Esophagus muscularis mucosa (tissue), 4 donors: ENCODE measurements around the gene PRDM1. TPM values are rescaled to one million over a fixed set of nuclear protein-coding genes. Genes with fewer than 3 reads are reported as not detected.

ENCODE experiments used
- DNase-seq: peaks from one replicate; pipeline ENCODE4 v3.0.0-alpha.2; 2017; ENCODE audit errors: extremely low spot score
- H3K27ac ChIP-seq, 4 donors: fragments of 200-600 bp; sonication (generic); replicated peaks in 1 of 4; 1 replicate in 3 of 4; 2 replicates in 1 of 4; pipeline ENCODE4 v1.5.1; 2016 to 2019; ENCODE audit warnings: mild to moderate bottlenecking in 1 of 4
- H3K27me3 ChIP-seq, 4 donors: fragments of 200-600 bp; sonication (generic); one replicate each; pipeline versions ENCODE4 v1.5.1 to v1.6.0; 2016 to 2019
- H3K36me3 ChIP-seq, 4 donors: fragments of 200-600 bp; sonication (generic); one replicate each; pipeline ENCODE4 v1.5.1; 2016 to 2019
- H3K4me1 ChIP-seq, 4 donors: fragments of 200-600 bp; sonication (generic); one replicate each; pipeline ENCODE4 v1.5.1; 2016 to 2019
- H3K4me3 ChIP-seq, 4 donors: fragments of 200-600 bp; sonication (generic); 1 replicate in 2 of 4; 2 replicates in 2 of 4; pipeline ENCODE4 v1.5.1; 2016 to 2019; ENCODE audit warnings: mild to moderate bottlenecking in 4 of 4, moderate library complexity in 1 of 4
- H3K9me3 ChIP-seq, 4 donors: fragments of 200-600 bp; sonication (generic); 1 replicate in 3 of 4; 2 replicates in 1 of 4; pipeline ENCODE4 v1.5.1; 2016 to 2019
- EP300 ChIP-seq: sonication (generic); formaldehyde crosslinking; IDR thresholded peaks from one replicate; pipeline ENCODE4 v1.6.1; 2017; ENCODE audit warnings: antibody characterized with exemption
- POLR2A ChIP-seq: fragments of 450-650 bp; IDR thresholded peaks from one replicate; pipeline ENCODE4 v1.6.1; 2017; ENCODE audit warnings: antibody characterized with exemption, moderate library complexity, mild to moderate bottlenecking, low read depth
- POLR2AphosphoS5 ChIP-seq, 2 donors: sonication (generic); formaldehyde crosslinking; IDR thresholded peaks; one replicate each; pipeline ENCODE4 v1.6.1; 2017; ENCODE audit warnings: antibody characterized with exemption in 2 of 2
- WGBS: methylation state at CpG from one replicate; pipeline ENCODE4 v1.1.5; 2018; 5-methylcytosine and 5-hydroxymethylcytosine counted together
- intact Hi-C: fragments of 100-400 bp; cut with DNase I; formaldehyde crosslinking; loops from one replicate; pipeline ENCODE4 v1.15.1; 2023
- total RNA-seq, 4 donors: library from RNA; depleted of rRNA; stranded (reverse); fragments of >200 nt; gene quantifications; one replicate each; pipeline versions ENCODE4 v1.1.0 to v1.2.1, GENCODE V29; 2016
- TF ChIP-seq, protein P1 (sequence below), 3 experiments: fragments of 200-600 bp in 2 of 3; fragments of 450-650 bp in 1 of 3; sonication (generic) in 2 of 3; IDR thresholded peaks; one replicate each; pipeline ENCODE4 v1.5.1; 2017 to 2019; ENCODE audit warnings: antibody characterized with exemption in 3 of 3, mild to moderate bottlenecking in 2 of 3, moderate library complexity in 1 of 3

PRDM1 gene
- total RNA-seq, 4 donors from 2014 or later, result 1.8 to 5.1 (median 2.3) TPM

GRCh38 chr6:106124015-106124414 lies 37.9 kb downstream of the PRDM1 start:
- intact Hi-C loops, result no loop called here
- H3K27me3 ChIP-seq, result no peaks in the 10 kb centered on the region

DNA sequence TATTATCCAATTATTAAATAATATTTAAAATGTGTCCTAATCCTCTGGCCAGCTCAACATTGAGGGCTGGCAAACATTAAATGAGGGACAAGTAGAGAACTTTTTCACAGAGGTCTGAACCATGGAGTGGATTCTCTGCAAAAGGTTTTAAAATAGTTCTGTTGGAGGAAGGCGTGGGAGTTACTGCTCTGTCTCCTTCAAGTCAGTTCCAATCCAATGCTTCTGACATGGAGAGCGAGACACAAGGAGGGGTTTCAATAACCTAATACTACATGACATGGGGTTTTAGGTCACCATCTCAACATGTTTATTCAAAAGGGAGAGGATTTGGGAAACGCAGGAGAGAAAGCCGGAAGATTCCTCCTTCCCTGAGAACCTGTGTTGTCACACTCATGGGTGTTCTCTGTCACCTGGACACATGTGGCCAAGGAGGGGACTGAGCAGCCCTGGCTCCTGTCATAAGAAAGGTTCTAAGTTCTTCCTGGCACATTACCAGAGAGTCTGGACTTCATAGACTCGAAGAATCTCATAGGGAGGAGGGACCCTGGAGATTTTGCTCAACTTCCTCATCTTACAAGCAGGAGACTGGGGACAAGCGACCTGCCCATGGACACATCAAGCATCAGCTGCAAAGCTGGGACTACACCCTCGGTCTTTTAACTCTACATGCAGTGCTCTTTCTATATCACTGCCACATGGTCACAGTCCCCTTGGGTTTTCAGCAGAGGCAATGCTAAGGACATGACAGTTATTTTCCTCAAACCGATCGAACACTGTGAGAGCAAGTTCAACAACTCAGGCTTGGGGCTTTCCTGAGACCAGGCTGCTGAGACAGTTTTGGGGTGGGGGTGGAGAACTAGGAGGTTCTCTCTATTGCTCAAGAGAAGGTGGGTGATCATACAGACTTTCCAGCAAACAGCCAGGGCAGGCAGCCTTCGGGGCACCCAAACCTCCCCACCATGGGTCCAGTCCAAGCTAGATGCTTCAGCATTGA lies 38.6 kb downstream of the PRDM1 start:
- intact Hi-C loops, result no loop called here
- H3K36me3 ChIP-seq, result no peaks in the 10 kb centered on the region

More at GRCh38 chr6:106124015-106124414, 37.9 kb downstream of the PRDM1 start:
- H3K27ac ChIP-seq, result no peak overlapping the region
- no peaks in the 10 kb centered on the region for H3K9me3 ChIP-seq
- TF ChIP-seq EP300, result no peak
- TF ChIP-seq POLR2AphosphoS5 (IDR thresholded peaks at IDR 0.05), result no peak
- DNase-seq, result no peak
- H3K4me1 ChIP-seq, result no peaks in the 10 kb centered on the region
- no peak overlapping the region for H3K4me3 ChIP-seq
- no peaks in the 10 kb centered on the region for H3K36me3 ChIP-seq
- 73% methylated on average over 4 of the region's 4 CpGs for WGBS

DNA sequence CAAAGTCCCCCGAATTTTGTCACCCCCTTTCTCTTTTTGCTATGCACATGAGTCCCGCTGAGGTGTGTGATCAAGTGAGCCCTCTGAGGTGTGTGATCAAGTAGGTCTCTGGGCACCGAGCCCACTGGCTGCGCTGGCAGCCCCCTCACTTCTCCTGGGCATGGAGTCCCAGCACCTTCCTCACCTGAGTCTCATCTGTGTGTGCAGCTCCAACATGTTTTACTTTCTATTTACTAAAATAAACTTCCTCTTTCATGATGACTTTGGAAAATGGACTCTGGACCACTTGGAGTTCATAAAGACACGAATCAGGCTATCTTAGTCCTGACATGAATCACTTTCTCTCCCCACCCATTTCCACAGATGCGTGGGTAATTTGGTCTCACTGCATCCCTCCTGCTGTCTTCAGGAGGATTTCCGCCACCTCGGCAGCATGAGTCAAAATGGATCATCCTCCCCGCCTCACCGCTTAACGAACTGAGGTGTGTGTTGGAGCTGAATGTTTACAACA lies 39.8 kb downstream of the PRDM1 start:
- H3K4me1 ChIP-seq, result no peaks in the 10 kb centered on the region
- no peak overlapping the region for H3K27ac ChIP-seq
- no peak for DNase-seq
- H3K9me3 ChIP-seq, result no peaks in the 10 kb centered on the region
- no peak for TF ChIP-seq POLR2A
- TF ChIP-seq POLR2AphosphoS5 (IDR thresholded peaks at IDR 0.05), result no peak
- no peak for TF ChIP-seq EP300
- TF ChIP-seq, protein P1, sequence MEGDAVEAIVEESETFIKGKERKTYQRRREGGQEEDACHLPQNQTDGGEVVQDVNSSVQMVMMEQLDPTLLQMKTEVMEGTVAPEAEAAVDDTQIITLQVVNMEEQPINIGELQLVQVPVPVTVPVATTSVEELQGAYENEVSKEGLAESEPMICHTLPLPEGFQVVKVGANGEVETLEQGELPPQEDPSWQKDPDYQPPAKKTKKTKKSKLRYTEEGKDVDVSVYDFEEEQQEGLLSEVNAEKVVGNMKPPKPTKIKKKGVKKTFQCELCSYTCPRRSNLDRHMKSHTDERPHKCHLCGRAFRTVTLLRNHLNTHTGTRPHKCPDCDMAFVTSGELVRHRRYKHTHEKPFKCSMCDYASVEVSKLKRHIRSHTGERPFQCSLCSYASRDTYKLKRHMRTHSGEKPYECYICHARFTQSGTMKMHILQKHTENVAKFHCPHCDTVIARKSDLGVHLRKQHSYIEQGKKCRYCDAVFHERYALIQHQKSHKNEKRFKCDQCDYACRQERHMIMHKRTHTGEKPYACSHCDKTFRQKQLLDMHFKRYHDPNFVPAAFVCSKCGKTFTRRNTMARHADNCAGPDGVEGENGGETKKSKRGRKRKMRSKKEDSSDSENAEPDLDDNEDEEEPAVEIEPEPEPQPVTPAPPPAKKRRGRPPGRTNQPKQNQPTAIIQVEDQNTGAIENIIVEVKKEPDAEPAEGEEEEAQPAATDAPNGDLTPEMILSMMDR (IDR thresholded peaks at IDR 0.05), result no peak
- H3K27me3 ChIP-seq, result no peaks in the 10 kb centered on the region
- 84% methylated on average over 11 of the region's 11 CpGs for WGBS
- intact Hi-C loops, result no loop called here
- H3K36me3 ChIP-seq, result no peaks in the 10 kb centered on the region
- no peak overlapping the region for H3K4me3 ChIP-seq

More for the DNA sequence above, 38.6 kb downstream of the PRDM1 start:
- Histone ChIP-seq H3K27me3 (no peaks in the 10 kb centered on the region), H3K4me1 (no peaks in the 10 kb centered on the region), H3K4me3 (no peak overlapping the region), H3K9me3 (no peaks in the 10 kb centered on the region), H3K27ac (no peak overlapping the region)
- no peak for DNase-seq
- WGBS, result 82% methylated on average over 10 of the region's 10 CpGs
- TF ChIP-seq, protein P1 (IDR thresholded peaks at IDR 0.05), result no peak
- TF ChIP-seq EP300, result no peak
- TF ChIP-seq POLR2AphosphoS5 (IDR thresholded peaks at IDR 0.05), result no peak
- TF ChIP-seq POLR2A, result no peak

- H3K36me3 ChIP-seq, result no peaks in the 10 kb centered on the region
- DNase-seq, result no peak
- no peaks in the 10 kb centered on the region for H3K27me3 ChIP-seq
Observed at GRCh38 chr6:106126482-106126881, 40.3 kb downstream of the PRDM1 start.

More at GRCh38 chr6:106126482-106126881, 40.3 kb downstream of the PRDM1 start:
- no peak overlapping the region for H3K27ac ChIP-seq
- intact Hi-C loops, result no loop called here
- H3K9me3 ChIP-seq, result no peaks in the 10 kb centered on the region
- H3K4me3 ChIP-seq, result no peak overlapping the region
- 83% methylated on average over 3 of the region's 3 CpGs for WGBS
- TF ChIP-seq POLR2AphosphoS5 (IDR thresholded peaks at IDR 0.05) (no peak), EP300 (no peak), POLR2A (no peak)
- TF ChIP-seq, protein P1 (IDR thresholded peaks at IDR 0.05), result no peak
- no peaks in the 10 kb centered on the region for H3K4me1 ChIP-seq
